H1 (cell line): ENCODE data around the gene KLF16. TPM values are rescaled to one million over a fixed set of nuclear protein-coding genes. Genes with fewer than 3 reads are reported as not detected.

Experiments used
- ATF2 ChIP-seq: IDR thresholded peaks from 2 replicates; pipeline ENCODE4 v1.6.1; 2012; ENCODE audit warnings: low read length, inconsistent platforms
- BCL11A ChIP-seq, 2 experiments: IDR thresholded peaks; one replicate each; pipeline ENCODE4 v1.6.1; 2011; ENCODE audit warnings: low read depth in 2 of 2, low read length in 2 of 2, mild to moderate bottlenecking in 2 of 2
- CBX8 ChIP-seq: fragments of 300-800, 300-1000 bp; sonication (generic); IDR thresholded peaks from 2 replicates; pipeline ENCODE4 v1.7.1; 2016; ENCODE audit warnings: low read depth, low read length, borderline replicate concordance
- CEBPB ChIP-seq: IDR thresholded peaks from 2 replicates; pipeline ENCODE4 v1.6.1; 2012; ENCODE audit warnings: low read depth, low read length
- CHD2 ChIP-seq: IDR thresholded peaks from 2 replicates; pipeline ENCODE4 v1.6.1; 2012; ENCODE audit warnings: low read length, improper control_type of control experiment
- E2F6 ChIP-seq: IDR thresholded peaks from 2 replicates; pipeline ENCODE4 v1.6.1; 2012; ENCODE audit warnings: inconsistent platforms
- EP300 ChIP-seq, 2 experiments: IDR thresholded peaks; 1 replicate in 1 of 2; 2 replicates in 1 of 2; pipeline ENCODE4 v1.6.1; 2011 to 2012; ENCODE audit warnings: low read depth in 2 of 2, low read length in 2 of 2, mild to moderate bottlenecking in 2 of 2, borderline replicate concordance in 1 of 2, inconsistent platforms in 1 of 2, moderate library complexity in 1 of 2
- JUN ChIP-seq: IDR thresholded peaks from 2 replicates; pipeline ENCODE4 v1.6.1; 2011; ENCODE audit warnings: low read depth, mild to moderate bottlenecking, improper control_type of control experiment, low read length
- JUND ChIP-seq: IDR thresholded peaks from 2 replicates; pipeline ENCODE4 v1.6.1; 2011; ENCODE audit warnings: mild to moderate bottlenecking, improper control_type of control experiment, low read length
- KDM4A ChIP-seq: IDR thresholded peaks from one replicate; pipeline ENCODE4 v1.7.1; 2012; ENCODE audit warnings: low read depth, mild to moderate bottlenecking, moderate library complexity, low read length, inconsistent platforms; ENCODE audit not compliant: severe bottlenecking
- NRF1 ChIP-seq: IDR thresholded peaks from 2 replicates; pipeline ENCODE4 v1.6.1; 2011; ENCODE audit warnings: mild to moderate bottlenecking, low read depth, low read length, improper control_type of control experiment
- POLR2AphosphoS5 ChIP-seq: IDR thresholded peaks from 2 replicates; pipeline ENCODE4 v1.6.1; 2011; ENCODE audit warnings: low read depth, low read length
- RBBP5 ChIP-seq: IDR thresholded peaks from 2 replicates; pipeline ENCODE4 v1.7.1; 2012; ENCODE audit warnings: low read depth, mild to moderate bottlenecking, inconsistent platforms, low read length, moderate library complexity, borderline replicate concordance
- SP1 ChIP-seq: IDR thresholded peaks from 2 replicates; pipeline ENCODE4 v1.6.1; 2011; ENCODE audit warnings: low read depth, low read length
- SP2 ChIP-seq: IDR thresholded peaks from 2 replicates; pipeline ENCODE4 v1.6.1; 2012; ENCODE audit warnings: mild to moderate bottlenecking, low read length, inconsistent platforms
- SP4 ChIP-seq: IDR thresholded peaks from 2 replicates; pipeline ENCODE4 v1.6.1; 2012; ENCODE audit warnings: low read length, inconsistent platforms
- SRF ChIP-seq: IDR thresholded peaks from 2 replicates; pipeline ENCODE4 v1.6.1; 2011; ENCODE audit warnings: mild to moderate bottlenecking, low read depth, low read length, moderate library complexity
- SUZ12 ChIP-seq: fragments of 200-600 bp; sonication (generic); IDR thresholded peaks from 2 replicates; pipeline ENCODE4 v1.6.1; 2012; ENCODE audit warnings: mild to moderate bottlenecking, inconsistent platforms, low read length, moderate library complexity, mixed read lengths
- TAF7 ChIP-seq: optimal IDR thresholded peaks from 2 replicates; pipeline ENCODE3; 2011; ENCODE audit warnings: low read depth, mild to moderate bottlenecking, inconsistent platforms, low read length, moderate library complexity, borderline replicate concordance
- TBP ChIP-seq: IDR thresholded peaks from 2 replicates; pipeline ENCODE4 v1.6.1; 2011; ENCODE audit warnings: low read depth, low read length, improper control_type of control experiment
- TEAD4 ChIP-seq: IDR thresholded peaks from 2 replicates; pipeline ENCODE4 v1.6.1; 2012; ENCODE audit warnings: low read depth, low read length, inconsistent platforms, mixed read lengths
- YY1 ChIP-seq: IDR thresholded peaks from 2 replicates; pipeline ENCODE4 v1.6.1; 2011; ENCODE audit warnings: low read depth, mild to moderate bottlenecking, low read length
- ZNF274 ChIP-seq: IDR thresholded peaks from 2 replicates; pipeline ENCODE4 v1.7.0; 2012; ENCODE audit warnings: low read length, borderline replicate concordance; ENCODE audit errors: extremely low read depth
- polyA plus RNA-seq, 7 experiments: library from polyadenylated mRNA; depleted of rRNA in 3 of 7; stranded (reverse) in 5 of 7; unstranded in 2 of 7; fragments of >200 nt in 5 of 7; fragments of 200-250 nt in 2 of 7; gene quantifications; 1 replicate in 5 of 7; 2 replicates in 1 of 7; 4 replicates in 1 of 7; pipeline versions ENCODE4 v1.2.1 to v1.2.3, GENCODE V29; 2011 to 2013; ENCODE audit warnings: missing spikeins in 2 of 7, mixed read lengths in 2 of 7
- total RNA-seq: library from RNA; stranded (reverse); fragmentation: NEBNext Ultra II Directional; extraction: Animal tissue kit (Norgen Biotek cat#: 25700); gene quantifications from 2 replicates; pipeline ENCODE4 v1.2.1, GENCODE V29; 2021

The KLF16 gene
- total and polyA plus RNA-seq, 2 of the 8 experiments (the other 6 are each of a cell fraction or from before 2014, with no cell fraction given) = 14.3 to 45.9 TPM

DNA sequence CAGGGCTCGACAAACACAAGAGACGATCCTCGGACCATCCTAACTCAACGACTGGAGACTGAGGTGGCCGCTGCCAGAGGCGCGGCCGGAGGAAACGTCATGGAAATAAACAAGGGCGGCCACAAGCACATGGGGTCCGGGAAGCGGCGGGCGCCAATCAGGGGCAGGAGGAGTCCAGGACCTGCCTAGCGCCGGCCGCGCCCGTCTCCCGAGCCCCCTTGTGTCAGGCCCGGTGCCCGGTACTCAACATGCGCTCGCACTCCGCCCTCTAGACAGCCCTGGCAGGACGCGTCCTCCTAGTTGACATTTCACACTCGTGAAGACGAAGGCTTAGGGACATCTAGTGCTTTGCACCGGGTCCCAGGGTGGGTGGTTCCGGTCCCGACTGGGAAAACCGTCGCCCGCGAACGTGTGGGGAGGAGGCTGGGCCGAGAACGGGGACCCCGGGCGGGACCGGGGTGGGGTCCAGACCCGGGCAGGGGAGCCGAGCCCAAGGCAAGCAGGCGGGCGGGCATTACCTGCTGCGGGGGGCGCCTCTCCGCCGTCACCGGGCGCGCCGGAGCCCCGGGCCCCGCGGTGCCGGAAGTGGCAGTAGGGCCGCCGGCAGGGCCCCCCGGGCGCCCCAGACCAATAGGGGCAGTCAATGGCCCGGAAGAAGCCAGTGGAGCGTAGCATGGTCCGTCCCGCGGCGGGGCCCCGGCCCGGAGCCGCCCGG is 15.5 kb downstream of the KLF16 start (continued):
- TF ChIP-seq ATF2 = no peak
- TF ChIP-seq JUND = no peak
- no peak for TF ChIP-seq SP1
- TF ChIP-seq KDM4A = no peak
- TF ChIP-seq BCL11A (IDR thresholded peaks at IDR 0.05; ENCODE audit: low read depth in 2 of 2, low read length in 2 of 2) = no peak
- no peak for TF ChIP-seq CHD2
- TF ChIP-seq NRF1 = no peak
- TF ChIP-seq ZNF274 = no peak
- TF ChIP-seq JUN = no peak
- no peak for TF ChIP-seq CEBPB
- TF ChIP-seq TBP = no peak
- no peak for TF ChIP-seq SRF
- no peak for TF ChIP-seq SUZ12
- no peak for TF ChIP-seq TEAD4
- TF ChIP-seq RBBP5 = peak; percentile 43; the same call in 1 of the 2 replicates
- TF ChIP-seq CBX8 = no peak
- TF ChIP-seq SP2 = no peak
- no peak for TF ChIP-seq SP4
- TF ChIP-seq YY1 = no peak
- TF ChIP-seq E2F6 = no peak
- no peak for TF ChIP-seq TAF7
- TF ChIP-seq EP300 (IDR thresholded peaks at IDR 0.05; ENCODE audit: borderline replicate concordance in 1 of 2, low read depth in 2 of 2, low read length in 2 of 2) = no peak
- no peak; the same call in none of the 2 replicates for TF ChIP-seq POLR2AphosphoS5
